ENCODE measurements around the gene LRP6.

DNA sequence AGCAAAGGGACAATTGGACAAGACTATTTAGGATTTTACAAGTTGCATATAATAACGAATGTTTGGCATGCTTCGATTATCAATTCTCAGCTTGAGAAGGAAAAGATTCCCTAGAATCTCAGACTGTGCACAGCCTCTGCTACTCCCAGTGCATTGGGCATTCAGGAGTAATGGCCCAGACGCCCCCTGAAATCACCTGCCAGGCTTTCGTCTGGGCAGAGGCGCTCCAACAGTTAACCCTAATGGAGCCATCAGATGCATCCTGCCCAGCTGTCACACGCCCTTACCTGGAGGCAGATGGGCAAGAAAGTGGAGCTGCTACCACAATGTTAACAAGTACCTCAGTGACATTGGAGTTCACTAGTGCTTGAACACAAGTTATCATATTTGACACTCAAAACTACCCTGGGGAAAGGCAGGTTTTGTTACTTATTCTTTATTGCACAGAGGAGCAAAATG is 927 bp upstream of the LRP6 start:
- TF ChIP-seq, protein P1, sequence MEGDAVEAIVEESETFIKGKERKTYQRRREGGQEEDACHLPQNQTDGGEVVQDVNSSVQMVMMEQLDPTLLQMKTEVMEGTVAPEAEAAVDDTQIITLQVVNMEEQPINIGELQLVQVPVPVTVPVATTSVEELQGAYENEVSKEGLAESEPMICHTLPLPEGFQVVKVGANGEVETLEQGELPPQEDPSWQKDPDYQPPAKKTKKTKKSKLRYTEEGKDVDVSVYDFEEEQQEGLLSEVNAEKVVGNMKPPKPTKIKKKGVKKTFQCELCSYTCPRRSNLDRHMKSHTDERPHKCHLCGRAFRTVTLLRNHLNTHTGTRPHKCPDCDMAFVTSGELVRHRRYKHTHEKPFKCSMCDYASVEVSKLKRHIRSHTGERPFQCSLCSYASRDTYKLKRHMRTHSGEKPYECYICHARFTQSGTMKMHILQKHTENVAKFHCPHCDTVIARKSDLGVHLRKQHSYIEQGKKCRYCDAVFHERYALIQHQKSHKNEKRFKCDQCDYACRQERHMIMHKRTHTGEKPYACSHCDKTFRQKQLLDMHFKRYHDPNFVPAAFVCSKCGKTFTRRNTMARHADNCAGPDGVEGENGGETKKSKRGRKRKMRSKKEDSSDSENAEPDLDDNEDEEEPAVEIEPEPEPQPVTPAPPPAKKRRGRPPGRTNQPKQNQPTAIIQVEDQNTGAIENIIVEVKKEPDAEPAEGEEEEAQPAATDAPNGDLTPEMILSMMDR (conservative IDR thresholded peaks at IDR 0.05; ENCODE audit: low read length) = no peak
- TF ChIP-seq EZH2phosphoT487 (IDR thresholded peaks at IDR 0.05; ENCODE audit: borderline replicate concordance) = no peak

Measured in Loucy (cell line).